Bone marrow (tissue), 2 donors: ENCODE results near the gene DENND1B.
"Not testable (repeated sequence)": the region's sequence is repeated elsewhere in the genome, so short reads cannot be mapped to it uniquely, and the experiment has no call there.

Experiments
- DNase-seq, 2 donors: peaks; one replicate each; lab custom pipeline; 2025; lab: John Stamatoyannopoulos, UW

The DENND1B gene

DNA sequence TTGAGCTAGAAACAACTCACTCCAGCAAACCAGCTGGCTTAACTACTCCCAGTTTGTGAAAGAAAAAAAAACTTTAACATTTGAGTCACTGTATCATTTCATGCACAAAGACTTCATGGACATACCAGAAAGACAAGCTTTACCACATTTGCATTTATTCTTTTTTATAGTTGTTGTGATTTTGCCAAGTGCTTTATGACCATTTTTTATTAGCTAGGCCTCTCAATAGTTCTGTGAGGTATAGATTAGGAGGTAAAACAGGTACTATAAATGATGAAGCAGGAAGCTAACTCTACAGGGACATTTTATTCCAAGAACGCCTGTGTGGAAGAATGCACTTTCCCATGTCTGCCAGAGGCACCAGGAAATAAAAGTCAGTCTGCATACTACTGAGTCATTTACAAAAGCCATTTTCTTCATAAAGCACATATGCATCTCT lies 8.2 kb upstream of the DENND1B start:
- no peak for DNase-seq

DNA sequence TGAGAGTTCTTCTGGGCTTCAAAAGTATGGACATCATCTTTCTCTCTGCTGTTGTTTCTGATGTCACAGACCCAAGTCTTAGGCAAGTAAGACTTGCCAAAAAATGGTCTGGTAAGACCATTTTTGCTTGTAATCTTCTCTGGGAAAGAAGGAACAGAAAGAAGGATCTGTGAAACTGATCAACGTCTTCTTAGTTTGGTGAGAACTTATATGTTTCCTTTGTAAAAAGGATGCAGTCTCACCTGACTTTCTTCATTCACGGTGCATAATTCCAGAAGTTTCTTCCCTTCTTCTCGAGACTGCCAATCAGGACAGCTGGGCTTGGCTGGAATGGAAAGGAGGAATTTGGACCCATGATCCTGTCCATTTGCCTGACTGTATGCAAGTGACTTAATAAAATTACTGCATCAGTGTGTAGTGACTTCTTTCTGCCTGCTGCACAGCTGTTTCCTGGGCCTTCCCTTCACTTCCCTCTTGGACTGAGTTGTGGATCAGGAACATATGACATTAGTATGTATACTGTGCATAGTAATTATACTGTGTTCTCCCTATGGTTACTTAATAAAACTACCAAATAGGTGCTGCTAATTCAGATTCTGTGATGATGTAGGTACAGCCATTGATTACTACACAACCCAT lies 7.6 kb upstream of the DENND1B start:
- DNase-seq, result peak in 1 of 2 donors; percentile 20

DNA sequence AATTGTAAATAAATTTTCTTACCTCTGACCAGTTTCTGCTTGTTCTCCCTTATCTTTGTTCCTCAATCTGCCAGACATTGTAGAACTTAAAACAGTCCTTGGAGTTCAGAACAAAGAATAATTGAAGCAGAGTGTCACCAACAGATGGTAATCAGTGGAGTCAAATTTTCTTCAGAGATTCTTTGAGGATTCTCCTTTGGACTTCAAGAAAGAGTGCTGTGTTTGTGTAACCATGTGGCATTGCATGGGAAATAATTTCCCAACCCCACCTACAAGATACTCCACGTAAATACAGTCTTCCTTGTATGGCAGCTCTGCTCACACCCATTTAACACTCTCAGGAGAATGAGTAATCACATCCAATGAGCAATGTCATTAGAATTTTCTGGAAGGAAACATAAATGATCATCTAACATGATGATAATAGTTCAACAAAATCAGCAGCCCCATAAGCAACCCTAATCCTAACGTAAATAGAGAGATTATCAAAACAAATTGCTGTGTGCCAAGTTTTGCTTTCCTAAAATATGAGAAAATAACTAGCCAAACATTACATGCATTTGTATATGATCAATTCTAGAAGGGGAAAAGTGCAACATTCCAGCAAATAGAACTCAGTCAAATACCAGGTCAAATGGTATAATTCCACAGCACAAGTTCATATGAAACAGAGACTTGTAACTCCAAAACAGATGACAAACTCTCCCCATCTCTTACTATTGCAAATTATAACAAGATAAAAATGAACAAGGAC lies 6.9 kb upstream of the DENND1B start:
- DNase-seq, result no peak

DNA sequence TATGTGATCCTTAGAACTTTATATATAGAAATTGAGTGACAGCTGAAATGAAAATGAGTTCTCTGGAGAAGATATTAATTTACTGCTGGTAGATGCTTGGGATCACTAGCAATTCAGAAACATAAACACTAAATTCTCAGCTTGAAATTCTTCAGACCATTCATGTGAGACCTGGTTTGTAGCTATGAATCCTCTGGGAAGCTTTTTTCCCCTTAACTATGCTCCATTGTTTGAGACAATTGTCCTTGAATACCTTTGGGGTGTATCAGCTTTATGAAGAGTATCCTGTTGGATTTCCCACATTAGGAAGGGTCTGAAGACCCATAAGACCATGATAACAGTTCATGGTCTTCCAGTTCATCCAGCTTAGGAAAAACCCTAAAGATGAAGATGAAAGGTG lies 4.6 kb upstream of the DENND1B start:
- DNase-seq, result no peak

DNA sequence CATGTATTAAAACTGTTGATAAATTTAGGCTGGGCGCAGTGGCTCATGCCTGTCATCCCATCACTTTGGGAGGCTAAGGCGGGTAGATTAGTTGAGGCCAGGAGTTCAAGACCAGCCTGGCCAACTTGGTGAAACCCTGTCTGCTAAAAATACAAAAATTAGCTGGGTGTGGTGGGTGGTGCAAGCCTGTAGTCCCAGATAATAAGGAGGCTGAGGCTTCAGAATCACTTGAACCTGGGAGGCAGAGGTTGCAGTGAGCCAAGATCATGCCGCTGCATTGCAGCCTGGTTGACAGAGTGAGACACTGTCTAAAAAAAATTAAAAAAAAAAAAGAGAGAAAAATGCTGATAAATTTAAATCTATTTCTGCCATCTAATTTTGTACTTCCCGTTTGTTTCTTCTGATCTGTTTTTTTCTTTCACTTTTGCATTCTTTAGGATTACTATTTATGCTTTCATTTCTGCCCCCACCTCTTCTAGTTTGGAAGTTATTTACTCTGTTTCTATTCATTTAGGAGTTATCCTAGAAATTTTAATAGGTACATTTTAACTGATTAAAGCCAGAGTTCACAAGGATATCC lies 3.2 kb upstream of the DENND1B start:
- peak in 1 of 2 donors; percentile 84 for DNase-seq

DNA sequence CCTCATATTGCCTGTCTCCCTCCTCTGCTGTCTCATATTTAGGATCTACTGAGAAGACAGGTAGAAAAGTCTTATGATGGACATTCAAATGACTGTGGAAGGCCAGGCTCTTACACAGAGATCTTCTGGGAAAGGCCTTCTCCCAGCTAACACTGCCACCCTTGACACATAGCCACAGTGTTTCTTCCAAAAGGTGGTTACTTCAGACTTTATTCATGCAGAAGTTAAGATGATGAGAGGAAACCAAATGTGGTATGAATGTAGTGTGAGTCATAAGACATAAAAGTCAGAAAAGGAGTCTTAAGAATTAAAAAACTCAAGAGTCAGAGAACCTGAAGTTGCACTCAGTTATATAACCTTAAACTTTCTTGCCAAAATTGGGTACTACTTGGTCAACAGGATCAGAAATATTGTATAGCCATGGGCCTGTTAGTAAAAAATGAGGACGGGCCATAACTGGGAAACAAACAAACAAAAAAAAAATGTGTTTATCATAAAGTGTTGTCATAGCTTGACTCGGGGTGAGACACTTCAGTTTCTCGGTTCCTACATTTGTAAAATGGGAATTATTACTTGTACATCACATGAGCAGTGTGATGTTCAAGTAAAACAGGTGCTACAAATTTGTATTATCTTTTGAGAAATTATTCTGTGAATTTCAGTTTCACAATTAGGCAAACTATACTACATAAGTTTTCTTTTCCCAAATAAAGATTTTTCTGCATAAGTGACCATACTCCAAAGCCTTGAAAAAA lies 1.2 kb upstream of the DENND1B start:
- peak in 1 of 2 donors; percentile 82 for DNase-seq

DNA sequence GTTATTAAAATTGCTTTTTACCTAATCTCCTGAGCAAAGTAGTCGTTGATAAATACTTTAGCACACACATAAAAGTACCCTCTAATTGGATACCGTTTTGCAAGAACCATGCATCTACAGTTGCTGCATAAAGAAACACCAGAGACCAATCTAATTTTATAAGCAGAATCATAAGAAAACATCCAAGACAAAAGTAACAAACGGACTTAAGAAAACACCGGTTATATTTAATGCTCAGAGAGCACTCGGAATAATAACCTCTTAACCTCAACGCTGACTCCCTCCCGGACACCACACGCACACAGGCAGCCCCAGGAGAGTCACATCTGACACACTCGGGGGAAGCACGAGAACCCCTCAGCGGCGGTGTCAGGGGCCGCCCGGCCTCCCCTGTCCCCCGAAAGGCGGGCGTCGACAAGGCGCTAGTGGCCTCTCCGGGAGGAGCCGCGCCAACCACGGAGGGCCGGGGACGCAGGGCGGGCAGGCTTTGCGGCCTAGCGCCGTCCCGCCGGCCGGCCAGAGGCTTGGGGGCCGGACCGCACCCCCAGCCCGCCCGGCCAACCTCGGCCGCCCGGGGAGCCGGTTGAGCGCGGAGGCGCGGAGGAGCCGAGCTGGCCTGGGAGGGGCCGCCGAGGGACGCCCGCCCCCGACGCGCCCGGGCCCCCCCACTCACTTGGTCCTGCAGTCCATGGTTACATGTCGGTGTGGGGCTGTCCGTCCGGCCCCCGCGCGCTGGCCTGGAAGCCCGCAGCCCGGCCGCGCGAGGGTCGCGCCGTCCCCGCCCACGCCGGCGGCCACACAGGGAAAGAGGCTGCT lies 606 bp downstream of the DENND1B start:
- peak; percentile 30 to 71 for DNase-seq

DNA sequence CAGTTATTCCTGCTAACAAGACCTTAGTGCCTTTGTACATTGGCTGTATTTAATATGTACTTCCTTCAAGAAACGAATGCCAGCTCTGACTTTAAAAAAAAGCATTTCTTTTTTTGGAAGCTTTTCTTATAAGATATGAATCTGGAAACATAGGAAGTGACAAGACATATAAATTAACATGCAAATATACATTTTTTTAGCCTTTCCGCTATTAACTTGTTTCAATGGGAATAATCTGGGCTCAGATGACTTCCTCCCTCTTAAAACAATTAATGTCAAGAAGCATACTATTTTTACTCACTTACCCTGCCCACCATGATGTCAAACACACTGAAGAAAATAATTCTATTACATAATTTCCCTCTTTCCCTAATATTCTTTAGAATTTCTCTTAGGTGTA lies 1.4 kb downstream of the DENND1B start:
- no peak for DNase-seq

DNA sequence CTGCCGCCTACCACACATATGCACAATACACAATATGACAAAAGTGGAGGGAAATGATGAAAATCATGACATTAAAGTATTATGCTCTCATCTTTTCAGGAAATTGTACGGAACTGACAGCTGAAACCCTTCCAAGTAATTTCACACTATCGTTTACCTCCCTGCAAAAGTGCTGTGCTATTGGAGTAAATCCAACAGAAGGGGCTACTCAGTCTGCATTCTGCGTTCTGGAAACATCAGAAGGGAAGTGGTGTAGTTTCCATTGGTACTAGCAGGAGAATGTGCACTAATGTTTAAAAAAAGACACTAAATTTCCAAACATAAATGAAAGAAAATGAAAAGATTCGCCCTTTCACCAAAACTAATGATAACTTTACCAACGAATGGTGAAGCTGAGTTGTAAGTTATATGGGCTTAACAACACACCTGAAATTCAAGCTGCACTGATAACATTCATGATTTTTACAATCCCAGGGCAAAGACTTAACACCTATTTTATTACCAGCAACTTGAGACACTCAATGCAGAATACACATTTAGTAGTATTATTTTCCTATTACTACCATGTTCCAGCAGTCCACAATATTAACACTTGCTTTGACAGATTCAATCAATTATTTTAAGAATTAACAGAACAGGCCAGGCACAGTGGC lies 3.2 kb downstream of the DENND1B start:
- no peak for DNase-seq

DNA sequence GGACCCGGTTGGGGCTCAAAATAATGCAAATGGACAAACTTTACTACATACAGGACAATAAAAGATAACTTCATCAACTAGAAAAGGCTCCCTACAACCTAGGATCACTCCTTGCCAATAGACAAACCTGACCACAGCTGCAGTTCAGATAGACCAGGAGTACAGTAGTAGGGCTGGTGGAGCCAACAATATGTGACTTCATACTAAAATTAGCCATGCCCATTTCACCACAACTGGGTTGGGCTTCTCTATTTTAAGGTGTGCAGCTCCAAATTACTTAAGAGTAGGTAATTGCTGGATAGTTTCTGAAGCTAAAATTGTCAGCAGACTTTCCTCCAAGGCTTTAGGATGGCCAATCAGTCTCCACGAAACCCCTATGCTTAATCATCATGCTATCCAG lies 3.9 kb downstream of the DENND1B start:
- DNase-seq, result no peak

DNA sequence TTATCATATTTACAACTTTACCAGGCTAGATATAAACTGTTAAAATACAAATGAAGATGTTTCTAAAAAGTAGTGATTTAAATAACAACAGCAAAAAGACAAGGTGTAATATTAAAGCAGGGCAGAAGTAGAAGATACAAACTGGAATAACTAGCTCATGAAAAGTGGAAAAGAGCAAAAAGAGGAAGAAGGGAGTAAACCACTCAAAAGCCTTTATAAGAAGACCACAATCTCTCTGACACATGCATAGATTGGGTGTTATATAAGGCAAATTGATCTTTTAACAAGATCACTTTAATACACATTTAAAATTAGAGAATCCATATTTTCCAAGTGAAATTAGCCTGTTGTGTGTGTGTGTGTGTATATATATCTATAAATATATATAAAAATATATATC lies 5.0 kb downstream of the DENND1B start:
- DNase-seq, result peak in 1 of 2 donors; percentile 79

DNA sequence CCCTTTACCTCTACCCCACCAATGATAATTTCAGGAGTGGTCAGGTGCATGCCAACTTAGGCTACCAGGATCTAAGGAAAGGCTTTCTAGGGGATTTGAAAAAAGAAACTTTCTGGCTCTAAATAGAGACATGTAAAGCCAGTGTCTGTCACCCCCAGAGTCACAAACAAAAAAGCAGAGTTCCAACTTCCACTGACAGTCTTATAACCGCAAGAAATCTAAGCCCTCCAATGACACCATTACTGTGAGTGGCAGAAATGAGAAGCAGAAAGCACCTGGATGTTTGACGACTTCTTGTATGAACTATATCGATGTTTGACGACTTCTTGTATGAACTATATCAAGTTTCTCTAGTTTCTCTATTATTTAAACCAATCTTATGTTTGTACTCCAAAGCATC lies 6.0 kb downstream of the DENND1B start:
- no peak for DNase-seq

DNA sequence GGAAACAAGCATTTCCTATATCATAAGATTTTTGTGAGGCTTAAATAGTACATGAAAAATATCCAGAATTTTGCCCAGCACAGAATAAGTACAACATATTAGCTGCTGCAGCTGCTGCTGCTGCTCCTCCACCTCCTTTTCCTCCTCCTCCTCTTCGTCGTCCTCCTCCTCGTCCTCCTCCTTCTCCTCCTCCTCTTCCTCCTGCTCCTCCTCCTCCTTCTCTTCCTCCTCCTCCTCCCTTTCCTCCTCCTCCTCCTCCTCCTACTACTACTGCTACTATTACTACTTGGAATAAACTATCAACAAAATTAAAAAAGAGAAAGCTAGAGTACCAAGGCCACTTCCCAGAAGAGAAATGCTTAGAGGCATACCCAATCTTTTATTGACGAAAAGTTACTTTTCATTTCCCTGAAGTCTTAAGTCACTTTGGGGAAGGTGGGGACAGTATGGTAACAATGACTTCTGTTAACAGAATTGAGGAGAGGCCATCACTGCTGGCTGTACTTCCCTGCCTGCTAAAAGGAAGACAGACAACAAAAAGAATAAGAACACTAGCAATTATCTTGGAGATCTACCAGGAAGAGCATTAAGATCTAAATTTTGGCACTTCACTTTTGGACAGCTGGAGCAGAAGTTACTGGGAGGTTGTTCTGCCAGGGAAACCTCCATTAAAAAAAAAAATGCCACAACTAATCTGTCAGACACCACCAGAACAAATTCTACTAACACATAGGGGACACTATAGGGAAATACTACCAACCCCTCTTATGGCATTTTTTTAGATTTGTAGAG lies 7.1 kb downstream of the DENND1B start:
- no peak for DNase-seq

DNA sequence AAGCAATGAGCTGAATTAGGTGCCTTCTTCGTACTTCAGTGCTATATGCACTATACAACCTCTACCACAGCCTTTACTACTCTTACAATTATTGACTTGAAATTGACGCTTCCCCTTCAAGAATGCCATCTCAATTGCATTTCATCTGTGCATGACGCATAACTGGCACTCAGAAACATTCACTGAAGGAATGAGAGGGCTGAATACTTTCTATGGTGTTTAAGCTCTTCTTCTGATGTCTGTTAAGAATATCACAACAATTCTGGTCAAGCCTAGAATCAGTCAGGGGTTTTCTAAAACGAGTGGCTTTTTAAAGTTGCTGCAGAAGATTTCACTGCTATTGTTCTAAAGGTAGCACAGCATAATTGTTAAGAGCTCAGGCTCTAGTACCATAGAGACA lies 11.5 kb downstream of the DENND1B start:
- no peak for DNase-seq

DNA sequence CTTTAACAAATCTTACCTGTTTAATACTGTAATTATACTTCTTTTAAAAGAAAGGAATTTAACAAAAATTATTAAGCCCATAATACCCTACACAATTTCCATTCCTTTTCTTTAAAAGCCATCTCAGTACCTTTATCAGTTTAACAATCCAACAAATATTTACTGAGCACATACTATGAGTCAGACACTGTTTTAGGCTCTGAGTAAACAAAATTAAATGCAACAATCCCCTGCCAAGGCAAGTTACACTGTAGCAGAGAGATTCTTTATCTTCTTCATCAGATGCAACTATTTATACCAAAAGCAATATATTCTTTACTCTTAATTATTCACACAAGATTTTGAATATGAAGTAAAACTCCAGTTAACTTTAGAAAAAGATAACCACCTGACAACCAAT lies 12.0 kb downstream of the DENND1B start:
- DNase-seq, result no peak

DNA sequence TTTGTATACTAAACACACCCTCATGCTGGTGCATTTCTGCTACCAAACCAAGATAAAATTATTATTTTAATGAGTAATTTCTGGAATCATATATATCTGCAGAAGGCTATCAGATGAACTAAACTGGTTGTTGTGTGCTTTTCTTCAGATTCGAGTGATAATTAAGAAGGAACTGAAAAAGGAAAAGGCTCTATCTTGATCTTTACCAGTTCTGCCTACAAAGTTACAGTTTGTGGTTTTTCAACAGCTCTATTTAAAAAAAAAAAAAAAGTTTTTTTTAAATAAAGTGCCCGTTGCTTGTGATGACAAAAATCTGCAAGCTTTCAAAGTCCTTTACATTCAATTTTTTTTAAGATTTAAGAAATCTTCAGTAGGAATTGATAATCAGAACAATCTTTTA lies 13.6 kb downstream of the DENND1B start:
- DNase-seq, result peak in 1 of 2 donors; percentile 16

DNA sequence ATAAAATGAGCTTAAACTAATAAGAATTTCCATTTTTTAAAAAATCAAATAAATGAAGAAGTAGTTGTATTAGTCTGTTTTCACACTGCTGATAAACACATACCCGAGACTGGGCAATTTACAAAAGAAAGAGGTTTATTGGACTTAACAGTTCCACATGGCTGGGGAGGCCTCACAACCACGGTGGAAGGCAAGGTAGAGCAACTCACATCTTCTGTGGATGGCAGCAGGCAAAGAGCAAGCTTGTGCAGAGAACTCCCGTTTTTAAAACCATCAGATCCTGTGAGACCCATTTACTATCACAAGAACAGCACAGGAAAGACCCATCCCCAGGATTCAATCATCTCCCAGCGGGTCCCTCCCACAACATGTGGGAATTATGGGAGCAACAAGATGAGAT lies 19.7 kb downstream of the DENND1B start:
- not testable (repeated sequence) for DNase-seq

DNA sequence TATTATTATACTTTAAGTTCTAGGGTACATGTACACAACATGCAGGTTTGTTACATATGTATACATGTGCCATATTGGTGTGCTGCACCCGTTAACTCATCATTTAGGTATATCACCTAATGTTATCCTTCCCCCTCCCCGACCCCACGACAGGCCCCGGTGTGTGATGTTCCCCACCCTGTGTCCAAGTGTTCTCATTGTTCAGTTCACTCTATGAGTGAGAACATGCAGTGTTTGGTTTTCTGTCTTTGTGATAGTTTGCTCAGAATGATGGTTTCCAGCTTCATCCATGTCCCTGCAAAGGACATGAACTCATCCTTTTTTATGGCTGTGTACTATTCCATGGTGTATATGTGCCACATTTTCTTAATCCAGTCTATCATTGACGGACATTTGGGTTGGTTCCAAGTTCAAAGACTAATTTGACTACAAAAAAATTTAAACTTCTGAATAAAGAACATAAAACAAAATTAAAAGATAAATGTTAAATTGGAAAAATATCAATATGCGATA lies 22.6 kb downstream of the DENND1B start:
- not testable (repeated sequence) for DNase-seq

DNA sequence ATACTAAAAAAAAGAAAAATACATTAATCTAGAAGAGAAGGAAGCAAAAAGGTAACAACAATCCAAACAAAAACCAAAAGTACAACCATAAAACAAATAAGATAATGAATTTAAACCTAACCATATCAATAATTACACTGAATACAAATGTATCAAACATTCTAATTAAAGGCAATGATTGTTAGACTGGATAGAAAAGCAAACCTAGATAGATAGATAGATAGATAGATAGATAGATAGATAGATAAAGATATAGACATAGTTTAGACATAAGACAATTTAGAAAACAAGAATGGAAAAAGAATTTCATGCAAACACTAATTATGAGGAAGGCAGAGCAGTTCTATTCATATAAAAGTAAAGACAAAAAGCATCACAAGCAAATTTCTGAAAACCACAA lies 24.9 kb downstream of the DENND1B start:
- DNase-seq, result no peak

DNA sequence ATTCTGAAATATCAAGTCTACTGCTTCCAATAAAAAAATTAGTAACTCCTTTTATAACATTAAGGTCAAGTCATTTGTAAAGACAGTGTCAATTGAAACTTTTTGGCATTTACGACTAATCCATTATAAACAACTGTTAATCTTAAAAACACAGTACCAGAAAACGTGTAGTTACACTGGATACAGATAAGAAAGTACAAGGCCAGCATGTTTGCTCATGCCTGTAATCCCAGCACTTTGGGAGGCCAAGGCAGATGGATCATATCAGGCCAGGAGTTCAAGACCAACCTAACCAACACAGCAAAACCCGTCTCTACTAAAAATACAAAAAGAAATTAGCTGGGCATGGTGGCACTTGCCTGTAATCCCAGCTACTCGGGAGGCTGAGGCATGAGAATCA lies 29.4 kb downstream of the DENND1B start:
- no peak for DNase-seq
